ENCODE results near the gene FCRLA.
"Not testable (repeated sequence)": the region's sequence is repeated elsewhere in the genome, so short reads cannot be mapped to it uniquely, and the experiment has no call there.

The FCRLA gene, protein sequence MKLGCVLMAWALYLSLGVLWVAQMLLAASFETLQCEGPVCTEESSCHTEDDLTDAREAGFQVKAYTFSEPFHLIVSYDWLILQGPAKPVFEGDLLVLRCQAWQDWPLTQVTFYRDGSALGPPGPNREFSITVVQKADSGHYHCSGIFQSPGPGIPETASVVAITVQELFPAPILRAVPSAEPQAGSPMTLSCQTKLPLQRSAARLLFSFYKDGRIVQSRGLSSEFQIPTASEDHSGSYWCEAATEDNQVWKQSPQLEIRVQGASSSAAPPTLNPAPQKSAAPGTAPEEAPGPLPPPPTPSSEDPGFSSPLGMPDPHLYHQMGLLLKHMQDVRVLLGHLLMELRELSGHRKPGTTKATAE

DNA sequence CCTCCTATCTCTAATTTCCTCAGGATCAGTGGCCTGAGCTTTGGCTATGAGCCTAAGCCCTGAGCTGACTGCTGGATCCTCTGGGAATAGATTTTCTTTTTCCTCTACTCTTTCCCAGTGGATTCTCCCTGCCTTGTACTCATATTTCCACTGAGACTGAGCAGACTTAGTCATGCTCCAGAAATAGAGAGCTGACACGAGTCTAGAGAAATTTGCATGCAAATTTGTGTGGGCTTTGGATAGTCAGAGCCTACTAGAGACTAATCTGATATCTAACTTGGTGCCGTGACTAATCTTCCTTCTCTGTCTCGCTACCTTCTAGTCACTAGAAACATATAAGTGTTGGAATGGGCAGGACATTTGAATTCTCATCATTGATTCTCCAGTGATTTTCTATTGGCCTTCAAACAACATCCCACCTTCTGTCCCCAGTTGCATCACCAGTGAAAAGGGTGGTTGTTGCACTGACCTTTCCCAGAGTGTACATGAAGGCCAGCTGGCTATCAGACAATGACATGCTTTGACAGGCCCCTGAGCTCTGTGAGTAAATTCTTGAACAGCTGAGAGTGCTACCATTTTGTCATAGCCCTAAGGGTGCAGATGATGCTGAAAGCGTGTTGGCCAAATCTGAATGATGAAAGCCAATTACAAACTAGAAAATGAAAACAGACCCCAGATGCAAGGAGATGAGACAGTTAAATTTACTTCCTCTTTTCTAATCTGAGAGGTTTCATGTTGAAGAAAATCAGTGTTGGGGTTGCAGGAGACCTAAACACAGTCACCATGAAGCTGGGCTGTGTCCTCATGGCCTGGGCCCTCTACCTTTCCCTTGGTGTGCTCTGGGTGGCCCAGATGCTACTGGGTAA lies at the start of gene FCRLA:
FCRLA (plus strand) TSS at position 748 of the 866 bp plus-strand sequence; CDS start at position 784, 36 bp downstream.
- no peak for DNase-seq

DNA sequence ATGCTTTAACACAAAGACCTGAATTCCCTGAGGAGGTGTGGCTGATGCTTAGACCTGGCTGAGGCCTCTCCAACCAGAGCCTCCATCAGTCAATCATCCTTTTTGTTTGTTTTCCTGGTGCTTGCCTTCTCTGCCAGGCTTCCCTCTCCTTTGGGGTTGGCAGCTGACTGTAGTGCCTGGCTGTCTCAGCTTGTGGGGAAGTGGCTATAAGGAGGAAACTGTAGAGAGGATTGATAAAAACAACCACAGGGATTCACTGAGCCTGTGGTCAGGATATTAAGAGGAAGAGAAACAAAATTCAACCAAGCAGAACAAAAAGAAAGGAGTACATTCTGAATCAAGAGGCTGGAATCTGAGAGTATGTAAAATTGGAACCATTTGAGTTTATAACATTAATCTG lies 48.5 kb upstream of the FCRLA start:
- not testable (repeated sequence) for DNase-seq

DNA sequence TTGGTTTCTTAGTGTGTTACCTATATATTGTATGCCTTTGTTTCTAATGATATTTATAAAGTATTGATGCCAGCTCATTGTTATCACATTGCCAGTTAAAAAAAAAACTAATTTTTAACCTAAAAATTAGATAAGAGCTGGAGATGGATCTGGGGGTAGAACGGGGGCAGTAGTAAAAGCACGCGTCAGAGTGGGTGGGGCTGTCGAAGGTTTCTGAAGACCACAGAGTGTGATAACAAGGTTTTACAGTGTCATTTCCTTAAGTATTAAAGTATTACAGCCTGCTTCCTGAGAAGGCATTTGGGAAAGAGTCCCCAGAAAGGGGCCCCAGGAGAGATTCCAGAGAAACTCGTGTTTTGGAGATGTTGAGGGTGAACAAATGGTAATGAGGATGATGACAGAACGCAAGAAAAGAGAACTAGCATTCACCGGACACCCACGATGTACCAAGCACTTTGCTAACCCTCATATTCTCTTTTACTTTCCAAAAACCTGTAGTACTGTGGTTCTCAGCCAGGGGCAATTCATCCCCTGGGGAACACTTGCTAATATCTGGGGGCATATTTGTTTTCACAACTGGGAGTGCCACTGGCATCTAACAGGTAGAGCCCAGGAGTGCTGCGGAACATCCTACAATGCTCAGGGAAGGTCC lies 45.2 kb upstream of the FCRLA start:
- DNase-seq, result not testable (repeated sequence)

DNA sequence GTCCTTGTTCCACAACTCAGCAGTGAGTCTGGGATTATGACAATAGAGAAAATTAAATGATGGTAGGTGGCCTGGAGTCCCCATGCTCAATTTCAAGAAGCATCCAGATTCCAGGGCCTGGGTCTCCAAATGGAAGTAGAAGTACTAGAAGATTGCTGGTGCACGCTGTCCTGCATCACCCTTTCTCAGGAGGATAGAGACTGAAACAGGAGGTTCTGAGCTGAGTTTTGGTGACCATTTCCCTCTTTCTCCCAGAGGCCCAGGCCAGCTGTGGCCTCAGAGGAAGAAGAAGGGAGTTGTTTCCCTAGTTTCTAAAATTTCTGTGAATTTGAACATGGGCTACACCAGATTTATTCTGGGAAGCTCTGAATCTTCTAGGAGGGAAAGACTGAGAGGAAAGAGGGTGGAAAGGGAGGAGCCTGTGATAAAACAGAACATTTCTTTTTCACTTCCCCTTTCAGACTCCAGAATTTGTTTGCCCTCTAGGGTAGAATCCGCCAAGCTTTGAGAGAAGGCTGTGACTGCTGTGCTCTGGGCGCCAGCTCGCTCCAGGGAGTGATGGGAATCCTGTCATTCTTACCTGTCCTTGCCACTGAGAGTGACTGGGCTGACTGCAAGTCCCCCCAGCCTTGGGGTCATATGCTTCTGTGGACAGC lies 44.2 kb upstream of the FCRLA start, which contains the start of gene FCGR2B:
FCGR2B (plus strand) TSS at position 460 of the 656 bp plus-strand sequence; CDS start at position 559, 99 bp downstream.
- DNase-seq, result not testable (repeated sequence)

DNA sequence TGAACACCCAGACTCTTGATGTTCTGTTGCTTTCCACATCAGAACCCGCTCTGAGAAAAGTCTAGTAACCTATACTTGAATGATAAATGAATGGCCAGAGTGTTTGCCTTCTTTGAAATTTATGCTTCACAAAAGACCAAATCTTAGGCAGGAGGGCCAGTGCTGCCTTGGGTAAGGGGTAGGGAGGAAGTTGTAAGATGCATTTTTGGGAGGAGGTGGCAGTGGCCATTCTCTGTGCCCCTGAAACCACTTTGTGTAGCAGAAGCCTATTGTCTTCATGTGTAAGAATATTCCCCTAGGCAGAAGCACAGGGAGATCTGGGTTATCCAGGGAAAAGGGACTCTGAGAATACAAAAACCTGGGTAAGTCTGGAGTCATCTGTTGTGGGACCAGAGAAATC lies 43.5 kb upstream of the FCRLA start:
- not testable (repeated sequence) for DNase-seq

DNA sequence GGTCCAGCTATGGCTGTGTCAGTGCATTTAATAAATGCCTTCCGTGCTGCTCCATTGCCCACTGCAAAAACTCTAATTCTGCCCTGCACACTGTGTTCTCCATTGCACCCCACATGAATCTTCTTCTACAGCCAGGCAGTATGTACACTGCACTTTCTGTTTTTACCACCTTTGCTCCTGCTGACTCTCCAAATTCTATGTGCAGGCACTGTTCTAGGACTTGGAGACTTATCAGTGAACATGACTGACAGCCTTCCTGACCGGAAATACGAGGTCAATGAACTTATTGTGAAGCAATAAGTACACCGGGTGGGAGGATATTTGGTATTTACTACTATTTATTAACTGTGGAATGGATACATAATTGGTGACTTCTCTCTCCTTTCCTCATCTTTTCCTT lies 42.3 kb upstream of the FCRLA start:
- DNase-seq, result not testable (repeated sequence)

DNA sequence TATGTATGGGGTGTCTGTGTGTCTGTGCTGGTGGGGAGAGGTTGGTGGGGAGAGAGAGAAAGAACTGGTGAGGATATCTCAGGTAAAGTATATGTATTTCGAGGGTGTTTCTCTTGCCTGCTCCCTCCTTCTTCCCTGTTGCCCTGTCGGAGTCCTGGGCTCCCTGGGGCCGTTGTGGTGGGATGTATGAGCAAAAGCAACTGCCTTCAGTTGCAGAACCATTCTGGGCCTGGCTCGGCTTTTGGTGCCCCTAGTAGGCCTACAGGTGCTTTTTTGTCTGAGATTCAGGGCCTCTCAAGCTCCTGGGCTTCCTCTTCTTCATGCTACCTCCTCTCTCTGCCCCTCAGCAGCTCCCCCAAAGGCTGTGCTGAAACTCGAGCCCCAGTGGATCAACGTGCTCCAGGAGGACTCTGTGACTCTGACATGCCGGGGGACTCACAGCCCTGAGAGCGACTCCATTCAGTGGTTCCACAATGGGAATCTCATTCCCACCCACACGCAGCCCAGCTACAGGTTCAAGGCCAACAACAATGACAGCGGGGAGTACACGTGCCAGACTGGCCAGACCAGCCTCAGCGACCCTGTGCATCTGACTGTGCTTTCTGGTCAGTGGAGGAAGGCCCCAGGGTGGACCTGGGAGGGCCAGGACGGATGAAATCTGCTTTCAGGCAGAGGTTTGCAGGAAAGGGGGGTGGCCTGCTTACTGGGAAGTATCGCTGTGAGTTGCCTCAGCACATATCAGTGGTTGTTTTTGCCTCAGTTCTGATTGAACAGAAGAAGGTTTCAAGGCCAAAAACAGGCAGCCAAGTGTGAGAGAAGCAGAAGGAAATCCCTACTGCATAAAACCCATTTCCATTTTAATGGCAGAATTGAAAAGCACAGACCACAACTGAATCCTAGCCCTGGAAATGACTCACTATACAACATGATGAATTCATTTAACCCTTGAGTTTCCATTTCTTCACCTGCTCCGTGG lies 35.7 kb upstream of the FCRLA start:
- DNase-seq, result not testable (repeated sequence)

DNA sequence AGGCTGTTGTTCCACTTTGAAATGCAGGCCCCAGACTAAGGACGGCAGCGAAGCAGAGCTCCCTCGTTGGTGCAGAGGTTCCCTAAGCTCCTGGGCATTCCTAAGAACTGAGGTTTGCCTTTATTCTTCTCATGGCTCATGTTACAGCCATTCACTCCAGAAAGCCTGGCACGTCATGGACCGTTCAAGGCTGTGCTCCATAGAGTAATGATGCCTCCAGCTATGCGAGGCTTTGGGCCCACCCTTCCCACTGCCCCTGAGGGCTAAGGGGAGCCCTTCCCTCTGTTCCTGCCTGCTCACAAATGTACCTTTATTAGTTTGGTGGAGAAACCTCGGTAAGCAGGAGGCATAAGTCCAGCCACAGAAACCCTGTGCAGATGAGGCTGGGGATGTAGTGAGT lies 33.6 kb upstream of the FCRLA start:
- not testable (repeated sequence) for DNase-seq

DNA sequence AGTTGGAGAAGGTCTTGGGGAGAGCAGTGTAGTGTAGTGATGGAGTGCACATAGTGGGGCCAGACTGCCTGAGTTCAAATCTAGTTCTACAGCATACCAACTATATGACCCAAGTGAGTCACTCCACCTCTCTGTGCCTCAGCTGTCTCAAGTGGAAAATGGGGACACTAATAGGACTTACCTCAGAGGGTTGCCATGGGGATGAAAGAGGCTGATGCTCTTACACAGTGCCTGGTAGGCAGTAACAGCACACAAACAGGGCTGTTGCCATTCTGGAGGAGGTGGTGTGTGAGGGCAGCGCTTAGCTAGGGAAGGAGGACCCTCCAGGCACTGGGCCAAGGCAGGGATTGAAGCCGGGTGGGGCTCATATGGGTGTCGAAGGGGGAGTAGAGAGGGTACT lies 32.6 kb upstream of the FCRLA start:
- DNase-seq, result not testable (repeated sequence)

DNA sequence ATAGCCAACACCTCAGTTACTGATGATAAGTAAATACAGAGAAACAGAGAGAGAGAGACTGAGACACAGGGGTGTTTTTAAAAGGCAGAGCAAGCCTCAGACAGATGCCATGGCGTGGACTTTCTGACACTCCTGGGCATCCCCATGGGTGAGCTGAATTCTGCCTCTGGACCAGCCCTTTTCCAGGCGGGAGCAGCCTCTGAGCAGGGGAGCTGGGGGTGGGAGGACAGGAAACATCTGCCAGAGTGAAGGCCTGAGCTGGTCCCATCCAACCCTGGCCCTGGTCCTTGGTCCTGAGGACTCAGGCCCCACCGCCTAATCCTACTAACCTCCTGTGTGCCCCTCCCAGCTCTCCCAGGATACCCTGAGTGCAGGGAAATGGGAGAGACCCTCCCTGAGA lies 32.1 kb upstream of the FCRLA start:
- not testable (repeated sequence) for DNase-seq

DNA sequence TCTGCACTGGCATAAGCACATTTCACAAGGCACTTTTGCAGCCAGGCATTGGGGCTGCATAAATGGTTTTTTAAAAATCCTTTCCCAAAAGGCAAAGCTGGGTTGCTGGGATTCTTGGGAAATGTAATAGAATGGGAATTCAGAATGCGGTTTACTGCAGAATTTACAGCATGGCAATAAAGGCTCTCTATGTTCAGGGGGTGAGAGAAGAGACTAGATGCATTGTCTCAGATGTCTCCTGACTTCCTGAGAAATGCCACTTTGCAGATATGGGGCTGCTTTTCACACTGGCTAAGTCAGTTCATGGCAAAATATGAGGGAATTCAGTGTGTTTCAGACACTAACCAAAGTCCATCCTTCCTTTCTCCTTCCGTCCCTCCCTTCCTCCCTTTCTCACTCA lies 30.6 kb upstream of the FCRLA start:
- DNase-seq, result no peak

DNA sequence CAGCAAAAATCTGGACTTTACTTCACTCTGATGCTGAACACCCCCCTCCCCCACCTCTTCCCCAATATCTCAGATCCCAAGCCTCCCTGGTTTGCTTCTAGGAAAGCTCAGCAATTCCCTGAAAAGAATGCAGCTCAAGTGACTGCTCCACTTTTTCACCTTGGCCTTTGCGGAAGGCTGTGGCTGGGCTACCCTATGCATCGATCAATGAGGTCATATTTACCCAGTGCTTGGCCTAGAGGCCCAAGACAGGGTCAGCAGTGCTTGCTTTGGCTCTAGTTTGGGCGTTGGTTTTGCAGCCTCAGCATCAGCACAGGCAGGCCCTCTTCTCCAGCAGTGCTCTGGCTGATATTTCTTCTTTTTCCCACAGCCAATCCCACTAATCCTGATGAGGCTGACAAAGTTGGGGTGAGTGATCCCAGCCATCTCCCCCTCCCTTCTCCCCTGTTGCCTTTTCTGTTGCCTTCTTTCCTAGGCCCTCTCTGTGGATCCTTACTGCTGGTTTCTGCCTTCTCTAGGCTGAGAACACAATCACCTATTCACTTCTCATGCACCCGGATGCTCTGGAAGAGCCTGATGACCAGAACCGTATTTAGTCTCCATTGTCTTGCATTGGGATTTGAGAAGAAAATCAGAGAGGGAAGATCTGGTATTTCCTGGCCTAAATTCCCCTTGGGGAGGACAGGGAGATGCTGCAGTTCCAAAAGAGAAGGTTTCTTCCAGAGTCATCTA lies 29.9 kb upstream of the FCRLA start:
- DNase-seq, result no peak

DNA sequence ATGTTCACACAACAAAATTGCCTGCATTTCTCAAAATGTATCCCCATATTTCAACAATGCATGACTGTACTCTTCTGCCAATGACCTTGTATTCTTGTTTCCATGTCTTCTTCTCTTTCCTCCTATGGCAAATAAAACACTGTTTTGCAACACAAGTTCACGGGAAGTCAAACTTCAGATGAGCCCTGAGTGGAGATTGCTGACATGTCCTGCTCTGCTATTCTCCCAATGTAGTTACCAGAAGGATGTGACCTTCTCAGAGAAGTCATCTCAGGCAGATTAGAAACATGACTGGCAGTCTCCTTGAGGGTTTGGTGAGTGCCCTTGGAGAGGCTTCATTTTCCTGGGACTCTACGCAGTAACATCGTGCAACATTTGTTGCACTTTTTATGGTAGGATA lies 28.5 kb upstream of the FCRLA start:
- no peak for DNase-seq

DNA sequence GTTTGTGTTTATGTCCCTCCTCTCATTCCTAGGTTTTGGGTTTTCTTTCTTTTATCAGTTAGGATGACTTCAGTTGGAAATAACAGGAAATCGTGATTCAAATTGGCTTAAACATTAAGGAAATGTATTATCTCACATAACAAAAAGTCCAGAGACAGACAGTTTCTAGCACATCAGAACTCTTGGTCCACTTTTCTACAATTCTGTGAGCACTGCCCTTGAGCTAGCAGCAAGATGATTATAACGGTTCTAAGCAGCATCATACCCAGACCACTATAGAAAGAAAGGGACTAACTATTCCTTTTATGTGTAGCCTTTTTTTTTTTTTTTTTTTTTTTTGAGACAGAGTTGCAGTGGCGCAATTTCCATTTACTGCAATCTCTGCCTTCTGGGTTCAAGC lies 25.1 kb upstream of the FCRLA start:
- no peak for DNase-seq

DNA sequence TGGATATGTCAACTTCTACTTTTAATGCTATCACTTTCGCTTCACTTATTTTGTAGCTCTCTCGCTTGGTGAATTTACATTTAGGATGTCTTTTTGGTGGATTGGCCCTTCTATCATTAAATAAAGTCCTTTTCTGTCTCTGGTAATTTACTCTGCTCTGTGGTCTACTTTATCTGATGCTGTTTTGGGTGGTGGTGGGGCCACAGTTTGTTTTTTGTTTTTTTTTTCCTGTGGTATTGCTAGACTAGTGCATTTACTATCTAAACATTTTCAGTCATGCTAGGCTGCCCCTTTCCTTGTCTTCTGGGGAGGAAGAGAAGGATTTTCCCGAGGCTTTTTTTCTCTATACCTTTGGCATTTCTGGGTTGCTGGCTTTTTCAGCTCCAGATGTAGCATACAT lies 18.1 kb upstream of the FCRLA start:
- no peak for DNase-seq

DNA sequence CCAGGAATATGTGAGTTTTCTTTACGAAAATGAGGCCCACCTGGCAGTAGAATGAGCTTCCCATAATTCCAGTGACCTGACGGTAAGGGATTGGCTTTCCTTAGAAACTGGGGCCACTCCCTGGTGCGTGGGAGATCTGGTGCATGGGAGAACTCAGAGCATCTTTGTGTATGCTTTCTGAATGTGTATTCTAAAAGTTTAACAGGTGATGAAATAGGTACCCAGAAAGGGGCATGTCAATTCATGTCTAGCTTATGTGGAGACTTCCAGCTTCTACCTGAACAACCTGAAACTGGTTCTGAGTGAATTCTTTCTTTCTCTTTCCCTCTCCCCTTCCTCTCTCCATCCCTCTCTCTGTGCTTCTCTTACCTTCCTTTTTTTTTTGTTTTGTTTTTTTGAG lies 15.2 kb upstream of the FCRLA start:
- DNase-seq, result no peak

DNA sequence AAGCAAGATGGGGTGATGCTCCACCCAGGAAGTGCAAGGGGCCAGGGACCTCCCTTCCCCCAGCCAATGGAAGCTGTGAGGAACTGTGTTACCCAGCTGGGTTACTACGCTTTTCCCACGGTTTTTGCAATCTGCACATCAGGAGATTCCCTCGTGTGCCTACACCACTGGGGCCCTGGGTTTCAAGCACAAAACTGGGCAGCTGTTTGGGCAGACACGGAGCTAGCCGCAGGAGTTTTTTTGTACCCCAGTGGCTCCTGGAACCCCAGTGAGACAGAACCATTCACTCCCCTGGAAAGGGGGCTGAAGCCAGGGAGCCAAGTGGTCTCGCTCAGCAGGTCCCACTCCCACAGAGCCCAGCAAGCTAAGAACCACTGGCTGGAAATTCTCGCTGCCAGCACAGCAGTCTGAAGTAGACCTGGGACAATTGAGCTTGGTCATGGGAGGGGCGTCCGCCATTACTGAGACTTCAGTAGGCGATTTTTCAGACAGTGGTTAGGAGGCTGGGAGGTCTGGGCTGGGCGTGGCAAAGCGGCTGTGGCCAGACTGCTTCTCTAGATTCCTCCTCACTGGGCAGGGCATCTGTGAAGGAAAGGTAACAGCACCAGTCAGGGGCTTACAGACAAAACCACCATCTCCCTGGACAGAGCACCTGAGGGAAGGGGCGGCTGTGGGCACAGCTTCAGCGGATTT lies 13.9 kb upstream of the FCRLA start:
- DNase-seq, result not testable (repeated sequence)

DNA sequence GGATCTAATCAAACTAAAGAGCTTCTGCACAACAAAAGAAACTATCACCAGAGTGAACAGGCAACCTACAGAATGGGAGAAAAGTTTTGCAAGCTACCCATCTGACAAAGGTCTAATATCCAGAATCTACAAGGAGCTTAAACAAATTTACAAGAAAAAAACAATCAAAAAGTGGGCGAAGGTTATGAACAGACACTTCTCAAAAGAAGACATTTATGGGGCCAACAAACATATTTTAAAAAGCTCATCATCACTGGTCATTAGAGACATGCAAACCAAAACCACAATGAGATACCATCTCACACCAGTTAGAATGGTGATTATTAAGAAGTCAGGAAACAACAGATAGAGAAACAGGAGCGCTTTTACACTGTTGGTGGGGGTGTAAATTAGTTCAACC lies 8.7 kb upstream of the FCRLA start:
- DNase-seq, result not testable (repeated sequence)

DNA sequence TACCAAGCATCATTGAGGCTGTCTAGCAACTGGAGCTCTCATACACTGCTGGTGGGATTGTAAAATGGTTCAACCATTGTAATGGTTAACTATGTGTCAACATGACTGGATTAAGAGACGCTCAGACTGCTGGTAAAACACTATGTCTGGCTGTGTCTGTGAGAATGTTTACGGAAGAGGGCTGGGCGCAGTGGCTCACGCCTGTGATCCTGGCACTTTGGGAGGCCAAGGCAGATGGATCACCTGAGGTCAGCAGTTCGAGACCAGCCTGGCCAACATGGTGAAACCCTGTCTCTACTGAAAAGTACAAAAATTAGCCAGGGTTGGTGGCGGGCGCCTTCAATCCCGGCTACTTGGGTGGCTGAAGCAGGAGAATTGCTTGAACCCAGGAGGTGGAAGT lies 4.8 kb upstream of the FCRLA start:
- DNase-seq, result no peak

DNA sequence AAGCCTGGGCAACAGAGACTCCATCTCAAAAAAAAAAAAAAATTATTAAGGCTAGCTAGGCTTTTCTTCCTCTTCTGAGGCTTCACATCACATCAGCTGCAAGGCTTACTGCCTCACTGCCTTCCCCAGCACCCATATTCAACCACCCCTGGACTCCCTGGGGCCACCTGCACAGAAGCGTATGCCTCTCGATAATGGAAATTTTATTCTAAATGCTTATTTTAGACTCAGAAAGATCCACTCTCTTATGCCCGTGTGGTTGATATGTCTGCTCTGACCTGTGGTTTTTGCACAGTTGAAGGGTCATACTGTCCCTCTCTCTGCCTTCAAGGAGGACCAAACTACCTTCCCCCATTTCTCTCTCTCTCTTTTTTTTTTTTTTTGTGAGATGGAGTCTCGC lies 1.5 kb upstream of the FCRLA start:
- DNase-seq, result no peak
